Trophoblast cell (in vitro differentiated cells and primary cell): ENCODE data around the gene AFTPH.

Source experiments
- DNase-seq, 2 donors: peaks; one replicate each; pipeline ENCODE4 v3.0.0-alpha.2; 2016
- H2AFZ ChIP-seq: 2 replicates; pipeline ENCODE4 v1.6.1; 2013; ENCODE audit warnings: low read length, moderate library complexity, mild to moderate bottlenecking; ENCODE audit not compliant: insufficient read depth, poor library complexity
- H2AK5ac ChIP-seq: 2 replicates; pipeline ENCODE4 v1.6.1; 2013; ENCODE audit warnings: mild to moderate bottlenecking, low read length
- H2BK120ac ChIP-seq: 2 replicates; pipeline ENCODE4 v1.6.1; 2013; ENCODE audit warnings: low read length, mild to moderate bottlenecking, moderate library complexity; ENCODE audit not compliant: insufficient read depth, poor library complexity
- H2BK12ac ChIP-seq: 2 replicates; pipeline ENCODE4 v1.6.1; 2013; ENCODE audit warnings: mild to moderate bottlenecking, low read length, moderate library complexity
- H2BK5ac ChIP-seq: 2 replicates; pipeline ENCODE4 v1.6.1; 2013; ENCODE audit warnings: low read length, low read depth, moderate library complexity, mild to moderate bottlenecking; ENCODE audit not compliant: poor library complexity
- H3K14ac ChIP-seq: 2 replicates; pipeline ENCODE4 v1.6.1; 2013; ENCODE audit warnings: mild to moderate bottlenecking, low read length
- H3K18ac ChIP-seq: 2 replicates; pipeline ENCODE4 v1.6.1; 2013; ENCODE audit warnings: mild to moderate bottlenecking, low read length
- H3K23ac ChIP-seq: 2 replicates; pipeline ENCODE4 v1.6.1; 2013; ENCODE audit warnings: low read length
- H3K27ac ChIP-seq: 2 replicates; pipeline ENCODE4 v1.5.1; 2013; ENCODE audit warnings: low read depth, mild to moderate bottlenecking, inconsistent platforms, low read length, moderate library complexity
- H3K27me3 ChIP-seq: 2 replicates; pipeline ENCODE4 v1.6.1; 2013; ENCODE audit warnings: inconsistent platforms, mild to moderate bottlenecking, low read length, moderate library complexity; ENCODE audit not compliant: insufficient read depth
- H3K36me3 ChIP-seq, 2 experiments: 1 replicate in 1 of 2; 2 replicates in 1 of 2; pipeline ENCODE4 v1.6.1; 2013; ENCODE audit warnings: low read length in 2 of 2, mild to moderate bottlenecking in 2 of 2, moderate library complexity in 1 of 2; ENCODE audit not compliant: insufficient read depth in 2 of 2, control insufficient read depth in 1 of 2
- H3K4ac ChIP-seq: 2 replicates; pipeline ENCODE4 v1.6.1; 2013; ENCODE audit warnings: low read depth, mild to moderate bottlenecking, low read length, moderate library complexity
- H3K4me1 ChIP-seq, 2 experiments: 1 replicate in 1 of 2; 2 replicates in 1 of 2; pipeline ENCODE4 v1.6.1; 2013; ENCODE audit warnings: low read length in 2 of 2, mild to moderate bottlenecking in 2 of 2, moderate library complexity in 1 of 2; ENCODE audit not compliant: insufficient read depth in 2 of 2, control insufficient read depth in 1 of 2
- H3K4me2 ChIP-seq: 2 replicates; pipeline ENCODE4 v1.6.1; 2013; ENCODE audit warnings: inconsistent platforms, mild to moderate bottlenecking, low read length, moderate library complexity
- H3K4me3 ChIP-seq: 2 replicates; pipeline ENCODE4 v1.5.1; 2013; ENCODE audit warnings: mild to moderate bottlenecking, low read depth, low read length, inconsistent platforms
- H3K79me1 ChIP-seq: one replicate; pipeline ENCODE4 v1.6.1; 2013; ENCODE audit warnings: low read length
- H3K79me2 ChIP-seq: 2 replicates; pipeline ENCODE4 v1.6.1; 2013; ENCODE audit warnings: low read length, mild to moderate bottlenecking; ENCODE audit not compliant: control insufficient read depth, insufficient read depth, poor library complexity
- H3K9ac ChIP-seq: 2 replicates; pipeline ENCODE4 v1.6.1; 2013; ENCODE audit warnings: mild to moderate bottlenecking, low read length
- H3K9me3 ChIP-seq: 2 replicates; pipeline ENCODE4 v1.6.1; 2013; ENCODE audit warnings: low read depth, mild to moderate bottlenecking, control low read depth, inconsistent platforms, low read length; ENCODE audit not compliant: insufficient read depth
- H4K12ac ChIP-seq: 2 replicates; pipeline ENCODE4 v1.6.1; 2013; ENCODE audit warnings: low read depth, mild to moderate bottlenecking, low read length, moderate library complexity
- H4K8ac ChIP-seq: 2 replicates; pipeline ENCODE4 v1.6.1; 2013; ENCODE audit warnings: low read depth, mild to moderate bottlenecking, low read length, moderate library complexity
- H4K91ac ChIP-seq: one replicate; pipeline ENCODE4 v1.6.1; 2013; ENCODE audit warnings: low read depth, mild to moderate bottlenecking, low read length, moderate library complexity
- WGBS: extraction: QIAGEN DNeasy Blood & Tissue Kit; methylation state at CpG from one replicate; pipeline ENCODE4 v1.1.7; 2013; ENCODE audit warnings: missing lambda C conversion rate; ENCODE audit not compliant: insufficient read length, insufficient coverage; ENCODE audit errors: extremely low coverage; 5-methylcytosine and 5-hydroxymethylcytosine counted together

Gene AFTPH

GRCh38 chr2:64626146-64626809 is 102.2 kb downstream of the AFTPH start:
- Histone ChIP-seq H3K14ac (no peak overlapping the region), H3K9ac (no peak overlapping the region), H3K27ac (no peak overlapping the region), H2AK5ac (no peak overlapping the region), H3K9me3 (no peaks in the 10 kb centered on the region), H3K4me3 (no peak overlapping the region), H4K8ac (no peak overlapping the region), H3K79me1 (no peaks in the 10 kb centered on the region), H2AFZ (no peak overlapping the region), H3K36me3 (peaks cover 5 to 8% of the 10 kb centered on the region in 2 experiments), H4K91ac (no peak overlapping the region), H3K4ac (no peak overlapping the region), H3K4me2 (no peak overlapping the region), H3K23ac (no peak overlapping the region), H3K4me1 (no peaks in the 10 kb centered on the region), H3K27me3 (no peaks in the 10 kb centered on the region), H2BK12ac (no peak overlapping the region), H3K79me2 (no peaks in the 10 kb centered on the region), H3K18ac (no peak overlapping the region), H2BK120ac (no peak overlapping the region), H2BK5ac (no peak overlapping the region), H4K12ac (no peak overlapping the region)
- no peak for DNase-seq
- WGBS: no CpG with 5 or more reads among the region's 10 CpGs

- Histone ChIP-seq H4K91ac (no peak overlapping the region), H2AK5ac (no peak overlapping the region), H3K4me1 (no peaks in the 10 kb centered on the region), H3K18ac (no peak overlapping the region), H3K23ac (no peak overlapping the region), H4K12ac (no peak overlapping the region), H3K79me1 (no peaks in the 10 kb centered on the region), H3K14ac (no peak overlapping the region), H3K79me2 (no peaks in the 10 kb centered on the region), H3K4me3 (no peak overlapping the region), H3K36me3 (peaks cover 6 to 8% of the 10 kb centered on the region in 2 experiments), H3K27ac (no peak overlapping the region), H2AFZ (no peak overlapping the region), H3K4ac (no peak overlapping the region), H4K8ac (no peak overlapping the region), H2BK120ac (no peak overlapping the region), H3K9ac (no peak overlapping the region), H3K9me3 (no peaks in the 10 kb centered on the region), H3K4me2 (no peak overlapping the region), H2BK12ac (no peak overlapping the region), H3K27me3 (no peaks in the 10 kb centered on the region), H2BK5ac (no peak overlapping the region)
- DNase-seq: no peak
- no CpG with 5 or more reads among the region's 27 CpGs for WGBS
These were observed 103.0 kb downstream of the AFTPH start for GRCh38 chr2:64626963-64627760.

DNA sequence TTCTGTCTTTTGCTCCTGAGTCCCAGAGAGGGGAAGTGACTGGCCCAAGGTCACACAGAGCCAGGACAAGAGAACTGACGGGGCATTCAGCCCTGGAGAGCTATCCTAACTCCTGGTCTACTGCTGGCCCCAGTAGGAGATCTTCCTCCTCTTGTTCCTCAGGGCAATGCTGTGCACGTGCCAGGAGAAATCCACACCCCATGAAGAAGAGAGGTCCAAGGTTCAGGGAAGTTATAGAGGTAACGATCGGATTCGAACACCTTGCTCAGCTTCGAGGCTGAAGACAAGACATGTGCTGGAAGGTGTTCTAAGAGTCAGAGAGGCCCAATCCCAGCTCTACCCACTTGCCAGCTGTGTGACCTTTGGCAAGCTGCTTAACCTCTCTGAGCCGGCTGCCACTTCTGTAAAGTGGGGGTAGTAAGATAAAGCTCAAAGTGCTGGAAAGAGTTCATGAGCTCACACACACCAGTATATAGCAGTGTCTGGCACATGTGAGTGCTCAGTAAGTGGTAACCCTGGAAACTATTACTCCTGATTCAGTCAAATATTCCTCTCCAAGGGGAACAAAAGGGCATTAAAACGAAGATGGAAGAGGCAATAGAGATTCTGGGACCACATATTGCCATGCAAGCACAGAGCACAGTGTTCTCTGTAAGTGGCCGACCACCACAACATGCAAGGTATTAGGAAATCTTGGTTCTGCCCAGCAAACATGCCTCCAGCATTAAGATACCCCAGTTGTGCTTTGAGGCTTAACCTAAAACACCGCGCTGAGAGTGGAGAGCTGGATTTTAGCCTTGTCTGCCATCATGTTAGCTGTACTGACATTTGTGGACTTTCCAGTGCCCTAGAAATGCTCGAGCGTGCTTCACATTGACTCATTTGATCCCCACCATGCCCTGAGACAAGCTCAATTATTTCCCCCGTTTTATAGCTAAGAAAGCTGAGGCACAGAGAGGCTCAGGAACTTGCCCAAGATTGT is 104.0 kb downstream of the AFTPH start:
- Histone ChIP-seq H4K8ac (no peak overlapping the region), H3K23ac (no peak overlapping the region), H3K4me3 (no peak overlapping the region), H3K4me2 (no peak overlapping the region), H3K14ac (no peak overlapping the region), H3K18ac (no peak overlapping the region), H4K91ac (no peak overlapping the region), H2BK5ac (no peak overlapping the region), H3K4ac (no peak overlapping the region), H3K36me3 (peaks cover 6 to 8% of the 10 kb centered on the region in 2 experiments), H3K4me1 (no peaks in the 10 kb centered on the region), H2AFZ (no peak overlapping the region), H2BK12ac (no peak overlapping the region), H3K27me3 (no peaks in the 10 kb centered on the region), H4K12ac (no peak overlapping the region), H3K79me1 (no peaks in the 10 kb centered on the region), H3K9me3 (no peaks in the 10 kb centered on the region), H3K79me2 (no peaks in the 10 kb centered on the region), H2AK5ac (no peak overlapping the region), H3K9ac (no peak overlapping the region), H3K27ac (no peak overlapping the region), H2BK120ac (no peak overlapping the region)
- WGBS: no CpG with 5 or more reads among the region's 14 CpGs
- DNase-seq: no peak

DNA sequence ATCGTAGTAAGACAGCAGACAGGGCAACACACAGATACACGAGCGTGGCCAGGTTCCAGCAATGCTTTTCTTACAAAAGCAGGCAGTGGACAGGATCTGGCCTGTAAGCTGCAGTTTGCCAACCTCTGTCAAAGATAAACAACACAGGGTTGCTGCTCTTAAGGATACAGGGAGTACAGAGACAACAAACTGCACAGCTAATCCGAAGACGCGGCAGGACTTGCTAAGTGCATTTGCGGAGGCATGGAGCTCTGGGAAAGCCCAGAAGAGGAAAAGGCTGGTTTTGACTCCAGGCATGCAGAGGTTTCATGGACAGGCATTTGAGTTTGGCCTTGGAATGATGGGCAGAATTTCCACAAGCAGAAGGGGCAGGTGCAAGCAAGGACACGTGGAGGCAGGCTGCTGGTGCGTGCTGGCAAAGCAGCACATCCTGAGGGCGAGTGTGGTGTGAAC is 105.2 kb downstream of the AFTPH start:
- no peak overlapping the region for H2BK120ac ChIP-seq
- no peaks in the 10 kb centered on the region for H3K79me2 ChIP-seq
- DNase-seq: no peak
- no peak overlapping the region for H2BK5ac ChIP-seq
- WGBS: no CpG with 5 or more reads among the region's 10 CpGs
- H3K14ac ChIP-seq: no peak overlapping the region
- H4K12ac ChIP-seq: no peak overlapping the region
- no peak overlapping the region for H3K9ac ChIP-seq
- H3K36me3 ChIP-seq: peaks cover 7 to 13% of the 10 kb centered on the region in 2 experiments
- H3K4me2 ChIP-seq: no peak overlapping the region
- no peak overlapping the region for H3K4me3 ChIP-seq
- H3K23ac ChIP-seq: no peak overlapping the region
- H3K27ac ChIP-seq: no peak overlapping the region
- H2AK5ac ChIP-seq: no peak overlapping the region
- H2BK12ac ChIP-seq: no peak overlapping the region
- no peak overlapping the region for H3K18ac ChIP-seq
- no peaks in the 10 kb centered on the region for H3K27me3 ChIP-seq
- no peak overlapping the region for H2AFZ ChIP-seq
- no peak overlapping the region for H4K91ac ChIP-seq
- no peaks in the 10 kb centered on the region for H3K79me1 ChIP-seq
- peaks cover 0 to 3% of the 10 kb centered on the region in 2 experiments for H3K4me1 ChIP-seq
- H3K4ac ChIP-seq: no peak overlapping the region
- H3K9me3 ChIP-seq: no peaks in the 10 kb centered on the region
- no peak overlapping the region for H4K8ac ChIP-seq
